ENCODE measurements around the gene TP53AIP1.

TP53AIP1 gene

DNA sequence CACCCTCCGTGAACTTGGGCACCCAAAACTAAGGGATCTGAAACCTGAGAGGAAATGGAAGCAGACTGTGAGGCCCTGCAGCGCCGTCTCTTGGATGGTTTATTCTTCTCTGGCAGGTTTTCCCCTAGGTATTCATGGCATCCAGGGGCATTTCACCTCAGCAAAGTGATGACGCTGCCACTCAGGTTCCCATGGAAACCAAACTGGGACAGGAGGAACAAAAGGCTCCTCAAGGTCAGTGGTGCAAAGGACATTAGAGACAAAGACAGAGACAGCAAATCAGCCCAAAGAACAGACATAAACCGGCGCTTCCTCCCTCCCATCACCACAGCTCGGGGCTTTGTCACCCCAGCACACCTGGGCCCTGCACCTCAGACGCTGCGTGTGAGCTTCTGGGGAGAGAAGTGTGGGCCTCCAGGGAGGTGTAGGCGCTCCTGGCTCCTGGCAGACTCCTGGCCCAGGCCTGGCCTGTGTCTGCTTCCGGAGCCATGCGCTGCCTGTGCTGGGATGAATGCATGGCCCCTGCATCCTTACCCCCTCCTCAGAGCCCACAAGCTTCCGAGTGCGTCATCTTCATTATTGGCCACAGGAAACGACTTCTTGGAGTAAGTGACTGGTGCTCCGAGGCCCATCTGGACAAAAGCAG is 5.9 kb downstream of the TP53AIP1 start:
- Histone ChIP-seq H3K9me3 (no peaks in the 10 kb centered on the region), H3K27me3 (no peaks in the 10 kb centered on the region), H3K4me3 (ENCODE audit: low read depth in 1 of 2, low read length in 1 of 2) (no peak overlapping the region), H3K4me1 (ENCODE audit: control insufficient read depth in 1 of 2, insufficient read depth in 1 of 2, low read depth in 1 of 2, low read length in 1 of 2) (no peaks in the 10 kb centered on the region), H3K27ac (no peak overlapping the region), H3K36me3 (no peaks in the 10 kb centered on the region)
- TF ChIP-seq, protein P1, sequence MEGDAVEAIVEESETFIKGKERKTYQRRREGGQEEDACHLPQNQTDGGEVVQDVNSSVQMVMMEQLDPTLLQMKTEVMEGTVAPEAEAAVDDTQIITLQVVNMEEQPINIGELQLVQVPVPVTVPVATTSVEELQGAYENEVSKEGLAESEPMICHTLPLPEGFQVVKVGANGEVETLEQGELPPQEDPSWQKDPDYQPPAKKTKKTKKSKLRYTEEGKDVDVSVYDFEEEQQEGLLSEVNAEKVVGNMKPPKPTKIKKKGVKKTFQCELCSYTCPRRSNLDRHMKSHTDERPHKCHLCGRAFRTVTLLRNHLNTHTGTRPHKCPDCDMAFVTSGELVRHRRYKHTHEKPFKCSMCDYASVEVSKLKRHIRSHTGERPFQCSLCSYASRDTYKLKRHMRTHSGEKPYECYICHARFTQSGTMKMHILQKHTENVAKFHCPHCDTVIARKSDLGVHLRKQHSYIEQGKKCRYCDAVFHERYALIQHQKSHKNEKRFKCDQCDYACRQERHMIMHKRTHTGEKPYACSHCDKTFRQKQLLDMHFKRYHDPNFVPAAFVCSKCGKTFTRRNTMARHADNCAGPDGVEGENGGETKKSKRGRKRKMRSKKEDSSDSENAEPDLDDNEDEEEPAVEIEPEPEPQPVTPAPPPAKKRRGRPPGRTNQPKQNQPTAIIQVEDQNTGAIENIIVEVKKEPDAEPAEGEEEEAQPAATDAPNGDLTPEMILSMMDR (IDR thresholded peaks at IDR 0.05), result no peak

DNA sequence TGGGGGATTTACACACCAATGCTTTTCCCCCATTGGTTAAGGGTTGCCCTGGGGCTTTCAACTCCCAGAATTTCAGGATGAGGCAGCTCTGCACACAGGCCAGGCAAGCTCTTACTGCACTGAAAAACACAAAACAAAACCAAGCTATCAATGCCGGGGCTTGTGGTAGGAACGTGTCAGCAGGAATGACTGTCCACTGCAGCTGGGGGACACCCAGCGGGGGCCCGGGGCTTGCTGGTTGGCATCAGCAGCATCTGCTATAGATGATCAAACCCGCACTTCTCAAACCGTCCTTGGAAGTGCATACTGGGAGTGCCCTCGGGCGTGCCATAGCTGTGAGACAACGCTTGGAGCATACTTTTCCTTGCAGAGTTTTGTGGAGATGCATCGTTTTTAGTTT is 7.7 kb downstream of the TP53AIP1 start:
- no peaks in the 10 kb centered on the region for H3K9me3 ChIP-seq
- H3K36me3 ChIP-seq, result no peaks in the 10 kb centered on the region
- no peaks in the 10 kb centered on the region for H3K4me1 ChIP-seq (ENCODE audit: control insufficient read depth in 1 of 2, insufficient read depth in 1 of 2, low read depth in 1 of 2, low read length in 1 of 2)
- no peak overlapping the region for H3K4me3 ChIP-seq (ENCODE audit: low read depth in 1 of 2, low read length in 1 of 2)
- H3K27ac ChIP-seq, result no peak overlapping the region
- H3K27me3 ChIP-seq, result no peaks in the 10 kb centered on the region
- TF ChIP-seq, protein P1 (IDR thresholded peaks at IDR 0.05), result no peak

DNA sequence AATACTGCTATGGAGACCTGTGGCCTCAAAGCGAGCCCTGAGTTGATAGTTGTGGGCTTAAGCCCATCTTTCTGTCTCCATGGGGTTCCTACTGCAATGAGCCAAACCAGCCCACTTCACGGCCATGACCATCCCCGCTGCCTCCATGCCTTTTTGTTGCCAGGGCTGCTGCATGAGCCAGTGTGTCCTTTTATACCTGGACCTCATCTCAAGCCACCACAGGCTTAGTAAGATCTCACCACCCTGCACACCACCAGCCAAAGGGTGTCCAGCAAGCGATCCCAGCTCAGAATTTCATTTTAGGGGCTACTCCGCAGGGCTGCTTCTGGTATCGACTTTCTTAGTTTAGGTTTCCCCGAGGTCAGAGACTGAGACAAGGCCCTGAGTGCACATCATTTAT is 8.3 kb downstream of the TP53AIP1 start:
- no peak overlapping the region for H3K27ac ChIP-seq
- no peaks in the 10 kb centered on the region for H3K27me3 ChIP-seq
- no peaks in the 10 kb centered on the region for H3K4me1 ChIP-seq (ENCODE audit: control insufficient read depth in 1 of 2, insufficient read depth in 1 of 2, low read depth in 1 of 2, low read length in 1 of 2)
- no peak overlapping the region for H3K4me3 ChIP-seq (ENCODE audit: low read depth in 1 of 2, low read length in 1 of 2)
- no peaks in the 10 kb centered on the region for H3K9me3 ChIP-seq
- H3K36me3 ChIP-seq, result no peaks in the 10 kb centered on the region
- TF ChIP-seq, protein P1 (IDR thresholded peaks at IDR 0.05), result no peak

DNA sequence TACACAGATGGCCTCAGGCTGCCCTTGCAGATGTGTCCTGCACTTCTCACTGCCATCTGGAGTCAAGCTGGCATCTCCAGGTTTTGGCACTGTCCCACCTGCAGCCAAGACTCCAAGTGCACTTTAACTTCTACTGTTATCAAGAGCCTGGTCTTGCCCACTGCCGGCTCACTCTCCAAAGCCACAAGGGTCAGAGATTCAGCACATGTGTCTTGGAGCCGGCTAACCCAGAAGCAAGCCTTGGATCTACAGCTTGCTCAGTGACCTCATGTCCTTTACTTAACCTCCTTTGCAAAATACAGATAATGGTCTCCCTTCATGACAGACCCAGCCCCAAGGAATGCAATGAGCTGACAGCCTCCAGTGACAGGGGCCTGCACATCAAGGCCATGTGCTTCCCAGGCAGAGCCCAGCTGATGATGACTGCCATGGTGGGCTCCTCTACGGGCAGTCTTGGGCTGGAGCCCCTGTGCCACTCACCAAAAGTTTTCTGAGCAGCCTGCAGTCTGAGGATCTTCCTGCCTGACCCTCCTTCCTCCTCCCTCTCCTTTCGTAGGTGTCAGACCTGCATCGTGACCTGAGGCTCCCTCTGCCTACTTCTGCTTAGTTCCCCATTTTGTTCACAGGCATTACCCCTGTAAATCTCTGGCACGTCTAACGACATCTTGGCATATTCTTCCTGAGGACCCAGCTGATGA is 9.0 kb downstream of the TP53AIP1 start:
- Histone ChIP-seq H3K27ac (no peak overlapping the region), H3K4me1 (ENCODE audit: control insufficient read depth in 1 of 2, insufficient read depth in 1 of 2, low read depth in 1 of 2, low read length in 1 of 2) (no peaks in the 10 kb centered on the region), H3K4me3 (ENCODE audit: low read depth in 1 of 2, low read length in 1 of 2) (no peak overlapping the region), H3K36me3 (no peaks in the 10 kb centered on the region), H3K9me3 (no peaks in the 10 kb centered on the region), H3K27me3 (no peaks in the 10 kb centered on the region)
- TF ChIP-seq, protein P1 (IDR thresholded peaks at IDR 0.05), result no peak

DNA sequence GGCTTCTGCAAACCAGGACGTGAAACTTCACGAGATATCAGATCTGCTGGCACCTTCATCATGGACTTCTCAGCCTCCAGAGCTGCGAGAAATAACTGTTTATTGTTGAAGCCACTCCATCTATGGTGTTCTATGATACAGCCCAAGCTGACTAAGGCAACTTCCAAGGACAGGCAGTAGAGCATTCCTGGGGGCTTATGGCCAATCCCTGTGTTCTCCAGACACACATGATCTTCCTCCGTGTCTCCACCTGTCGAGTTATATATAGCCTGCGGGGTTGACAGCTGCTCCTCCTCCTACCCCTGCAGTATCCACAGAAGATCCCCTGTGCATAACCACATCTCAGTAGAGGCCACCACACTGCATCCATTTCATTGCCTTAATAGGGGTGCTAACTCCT is 11.0 kb downstream of the TP53AIP1 start:
- no peaks in the 10 kb centered on the region for H3K36me3 ChIP-seq
- H3K9me3 ChIP-seq, result no peaks in the 10 kb centered on the region
- TF ChIP-seq, protein P1 (IDR thresholded peaks at IDR 0.05), result no peak
- H3K27ac ChIP-seq, result no peak overlapping the region
- no peak overlapping the region for H3K4me3 ChIP-seq (ENCODE audit: low read depth in 1 of 2, low read length in 1 of 2)
- no peaks in the 10 kb centered on the region for H3K27me3 ChIP-seq
- no peaks in the 10 kb centered on the region for H3K4me1 ChIP-seq (ENCODE audit: control insufficient read depth in 1 of 2, insufficient read depth in 1 of 2, low read depth in 1 of 2, low read length in 1 of 2)

Data from neutrophil (primary cell).